DND-41 (cell line): ENCODE data around the gene SPOCK2.

ENCODE experiments used
- CTCF ChIP-seq: IDR thresholded peaks from 2 replicates; pipeline ENCODE4 v1.5.1; 2012; ENCODE audit warnings: borderline replicate concordance, low read length, moderate library complexity, mild to moderate bottlenecking; ENCODE audit not compliant: poor library complexity, severe bottlenecking; ENCODE audit errors: extremely low read depth
- EZH2 ChIP-seq: IDR thresholded peaks from 3 replicates; pipeline ENCODE4 v1.6.1; 2012; ENCODE audit warnings: borderline replicate concordance, low read depth, mild to moderate bottlenecking, moderate library complexity, low read length, inconsistent platforms; ENCODE audit not compliant: severe bottlenecking

- TF ChIP-seq CTCF: no peak
- no peak for TF ChIP-seq EZH2
Measured at GRCh38 chr10:72121389-72121788, 33.0 kb upstream of the SPOCK2 start.
